22Rv1 (cell line): ENCODE results near the gene CDH3.

ENCODE experiments used
- CTCF ChIP-seq: fragments of 450-650 bp; IDR thresholded peaks from 2 replicates; pipeline ENCODE4 v1.5.1; 2017; ENCODE audit warnings: mild to moderate bottlenecking
- ZFX ChIP-seq: fragments of 450-650 bp; IDR thresholded peaks from 2 replicates; pipeline ENCODE4 v1.6.1; 2017; ENCODE audit warnings: antibody characterized with exemption, borderline replicate concordance

GRCh38 chr16:68656751-68657150, 11.6 kb downstream of the CDH3 start:
- TF ChIP-seq CTCF (no peak), ZFX (no peak)
